SK-N-SH treated with all-trans-retinoic acid at 6 μM for 48 hours (cell line): ENCODE measurements around the gene GNG11.
A peak's percentile ranks its signal among the peaks of the same experiment; 100 is the strongest.

Experiments
- ATAC-seq: fragments of 200-7000 bp; cut with Tn5 transposase; 3 replicates; pipeline ENCODE4 v1.9.1; 2020; ENCODE audit warnings: mild to moderate bottlenecking, moderate library complexity
- ARNTL ChIP-seq: fragments of 450-650 bp; formaldehyde crosslinking; IDR thresholded peaks from 2 replicates; pipeline ENCODE4 v1.5.0; 2020; ENCODE audit warnings: low read depth, mild to moderate bottlenecking, moderate library complexity, borderline replicate concordance
- BACH2 ChIP-seq: fragments of 250-450 bp; sonication (Bioruptor Pico); IDR thresholded peaks from 2 replicates; pipeline ENCODE4 v1.9.0; 2021; ENCODE audit warnings: mild to moderate bottlenecking, borderline replicate concordance
- CREB5 ChIP-seq: fragments of 250-450 bp; sonication (Bioruptor Pico); IDR thresholded peaks from 2 replicates; pipeline ENCODE4 v1.5.1; 2020; ENCODE audit warnings: low read depth, mild to moderate bottlenecking, moderate library complexity
- ESRRG ChIP-seq: fragments of 250-450 bp; sonication (Bioruptor Pico); IDR thresholded peaks from 2 replicates; pipeline ENCODE4 v1.6.1; 2021; ENCODE audit warnings: mild to moderate bottlenecking
- GLIS3 ChIP-seq: fragments of 250-450 bp; sonication (Bioruptor Pico); IDR thresholded peaks from 2 replicates; pipeline ENCODE4 v1.5.0; 2020; ENCODE audit warnings: mild to moderate bottlenecking, moderate library complexity
- ISL1 ChIP-seq: fragments of 250-450 bp; sonication (Bioruptor Pico); IDR thresholded peaks from 2 replicates; pipeline ENCODE4 v2.1.2; 2022; ENCODE audit warnings: mild to moderate bottlenecking, moderate library complexity
- PATZ1 ChIP-seq: fragments of 250-450 bp; sonication (Bioruptor Pico); IDR thresholded peaks from 2 replicates; pipeline ENCODE4 v1.8.0; 2020; ENCODE audit warnings: mild to moderate bottlenecking, moderate library complexity, borderline replicate concordance
- PPARA ChIP-seq: fragments of 250-450 bp; sonication (Bioruptor Pico); IDR thresholded peaks from 2 replicates; pipeline ENCODE4 v1.5.0; 2020; ENCODE audit warnings: mild to moderate bottlenecking, borderline replicate concordance
- RARB ChIP-seq: fragments of 250-450 bp; sonication (Bioruptor Pico); IDR thresholded peaks from 2 replicates; pipeline ENCODE4 v1.8.0; 2021; ENCODE audit warnings: mild to moderate bottlenecking, moderate library complexity
- SNAI2 ChIP-seq: fragments of 250-450 bp; sonication (Bioruptor Pico); IDR thresholded peaks from 2 replicates; pipeline ENCODE4 v1.5.0; 2020; ENCODE audit warnings: mild to moderate bottlenecking, moderate library complexity
- TCF4 ChIP-seq: fragments of 250-450 bp; sonication (Bioruptor Pico); IDR thresholded peaks from 2 replicates; pipeline ENCODE4 v1.8.0; 2021; ENCODE audit warnings: mild to moderate bottlenecking, moderate library complexity, borderline replicate concordance
- TOX ChIP-seq: fragments of 250-450 bp; sonication (Bioruptor Pico); IDR thresholded peaks from 2 replicates; pipeline ENCODE4 v1.8.0; 2021; ENCODE audit warnings: mild to moderate bottlenecking, moderate library complexity, borderline replicate concordance
- TSHZ2 ChIP-seq: fragments of 250-450 bp; sonication (Bioruptor Pico); IDR thresholded peaks from 2 replicates; pipeline ENCODE4 v1.5.0; 2020; ENCODE audit warnings: mild to moderate bottlenecking, moderate library complexity
- ZC3H10 ChIP-seq: fragments of 250-450 bp; sonication (Bioruptor Pico); IDR thresholded peaks from 2 replicates; pipeline ENCODE4 v1.5.1; 2021; ENCODE audit warnings: mild to moderate bottlenecking, moderate library complexity
- ZFP30 ChIP-seq: fragments of 450-650 bp; formaldehyde crosslinking; IDR thresholded peaks from 2 replicates; pipeline ENCODE4 v1.5.0; 2022; ENCODE audit warnings: mild to moderate bottlenecking, moderate library complexity
- ZNF565 ChIP-seq: fragments of 450-650 bp; formaldehyde crosslinking; conservative IDR thresholded peaks from 2 replicates; pipeline ENCODE4 v1.5.0; 2020; ENCODE audit warnings: low read depth, mild to moderate bottlenecking, moderate library complexity
- ZNF70 ChIP-seq: fragments of 450-650 bp; formaldehyde crosslinking; IDR thresholded peaks from 2 replicates; pipeline ENCODE4 v1.5.0; 2020; ENCODE audit warnings: mild to moderate bottlenecking, moderate library complexity
- ZNF8 ChIP-seq: fragments of 450-650 bp; formaldehyde crosslinking; IDR thresholded peaks from 2 replicates; pipeline ENCODE4 v1.5.0; 2020; ENCODE audit warnings: mild to moderate bottlenecking, moderate library complexity
- TF ChIP-seq, protein P1 (sequence below): fragments of 250-450 bp; sonication (Bioruptor Pico); IDR thresholded peaks from 2 replicates; pipeline ENCODE4 v1.8.0; 2021; ENCODE audit warnings: low read depth, mild to moderate bottlenecking, moderate library complexity, borderline replicate concordance
- TF ChIP-seq, protein P2 (sequence below): fragments of 250-450 bp; sonication (Bioruptor Pico); IDR thresholded peaks from 2 replicates; pipeline ENCODE4 v1.5.1; 2021; ENCODE audit warnings: mild to moderate bottlenecking, moderate library complexity

Gene GNG11

GRCh38 chr7:93958651-93959050 lies 37.1 kb downstream of the GNG11 start (continued):
- TF ChIP-seq ESRRG (CRISPR knock-in tag) (no peak), ISL1 (CRISPR knock-in tag) (no peak), PPARA (CRISPR knock-in tag) (no peak), GLIS3 (CRISPR knock-in tag) (no peak), RARB (CRISPR knock-in tag) (no peak), ZFP30 (no peak), SNAI2 (CRISPR knock-in tag) (no peak), CREB5 (no peak)

DNA sequence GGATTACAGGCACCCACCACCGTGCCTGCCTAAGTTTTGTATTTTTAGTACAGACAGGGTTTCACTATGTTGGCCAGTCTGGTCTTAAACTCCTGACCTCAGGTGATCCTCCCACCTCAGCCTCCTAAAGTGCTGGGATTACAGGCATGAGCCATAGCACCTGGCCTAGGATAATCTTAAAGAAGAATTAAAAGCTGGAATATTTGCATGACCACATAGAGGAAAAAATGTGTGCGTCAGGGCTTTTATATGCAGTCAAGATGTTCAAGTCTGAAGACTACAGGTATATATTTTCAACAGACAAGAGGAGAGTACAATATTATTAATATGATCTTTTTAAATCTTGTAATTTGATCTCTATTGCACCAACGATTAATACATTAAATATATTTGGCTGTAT lies 39.5 kb downstream of the GNG11 start:
- TF ChIP-seq PATZ1 (CRISPR knock-in tag) (no peak), TOX (no peak), ZC3H10 (no peak), PPARA (CRISPR knock-in tag) (no peak), TCF4 (CRISPR knock-in tag) (no peak), GLIS3 (CRISPR knock-in tag) (no peak)
- no peak for ATAC-seq

DNA sequence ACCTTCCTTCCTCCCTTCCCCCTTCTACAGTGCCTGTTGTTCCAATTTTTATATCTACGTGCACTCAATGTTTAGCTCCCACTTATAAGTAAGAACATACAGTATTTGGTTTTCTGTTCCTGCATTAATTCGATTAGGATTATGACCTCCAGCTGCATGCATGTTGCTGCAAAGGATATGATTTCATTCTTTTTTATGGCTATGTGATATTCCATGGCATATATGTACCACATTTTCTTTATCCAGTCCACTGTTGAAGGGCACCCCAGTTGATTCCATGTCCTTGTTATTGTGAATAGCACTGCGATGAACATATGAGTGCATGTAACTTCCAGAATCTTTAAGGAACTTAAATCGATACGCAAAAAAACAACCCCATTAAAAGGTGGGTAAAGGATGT lies 42.7 kb downstream of the GNG11 start:
- ATAC-seq = no peak; the same call in 2 of the 3 replicates
- no peak for TF ChIP-seq PATZ1 (CRISPR knock-in tag)
- TF ChIP-seq ZNF70 (CRISPR knock-in tag) = peak; percentile 64
- TF ChIP-seq ZNF8 (CRISPR knock-in tag) = peak; percentile 99
- TF ChIP-seq, all 23 proteins: peak for 2

DNA sequence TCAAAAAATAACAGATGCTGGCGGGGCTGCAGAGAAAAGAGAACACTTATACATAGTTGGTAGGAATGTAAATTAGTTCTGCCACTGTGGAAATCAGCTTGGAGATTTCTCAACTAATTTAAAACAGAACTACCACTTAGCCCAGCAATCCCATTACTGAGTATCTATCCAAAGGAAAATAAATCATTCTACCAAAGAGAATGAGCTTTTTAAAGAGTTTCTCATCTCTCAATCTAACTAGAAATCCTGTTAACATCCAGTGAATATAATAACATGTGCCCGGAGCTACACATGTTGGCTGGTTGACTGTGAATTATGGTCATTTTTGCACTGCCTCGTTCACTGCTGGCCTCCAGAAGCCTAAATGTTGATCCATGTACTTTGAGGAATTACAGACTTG lies 43.3 kb downstream of the GNG11 start:
- TF ChIP-seq TCF4 (CRISPR knock-in tag) = peak; percentile 99
- TF ChIP-seq ARNTL = 0 out of 2 replicates have a peak, but pooled peaks have one; percentile 48
- TF ChIP-seq TSHZ2 (CRISPR knock-in tag) = peak; percentile 99
- TF ChIP-seq ISL1 (CRISPR knock-in tag) = peak; percentile 97
- TF ChIP-seq, protein P1, sequence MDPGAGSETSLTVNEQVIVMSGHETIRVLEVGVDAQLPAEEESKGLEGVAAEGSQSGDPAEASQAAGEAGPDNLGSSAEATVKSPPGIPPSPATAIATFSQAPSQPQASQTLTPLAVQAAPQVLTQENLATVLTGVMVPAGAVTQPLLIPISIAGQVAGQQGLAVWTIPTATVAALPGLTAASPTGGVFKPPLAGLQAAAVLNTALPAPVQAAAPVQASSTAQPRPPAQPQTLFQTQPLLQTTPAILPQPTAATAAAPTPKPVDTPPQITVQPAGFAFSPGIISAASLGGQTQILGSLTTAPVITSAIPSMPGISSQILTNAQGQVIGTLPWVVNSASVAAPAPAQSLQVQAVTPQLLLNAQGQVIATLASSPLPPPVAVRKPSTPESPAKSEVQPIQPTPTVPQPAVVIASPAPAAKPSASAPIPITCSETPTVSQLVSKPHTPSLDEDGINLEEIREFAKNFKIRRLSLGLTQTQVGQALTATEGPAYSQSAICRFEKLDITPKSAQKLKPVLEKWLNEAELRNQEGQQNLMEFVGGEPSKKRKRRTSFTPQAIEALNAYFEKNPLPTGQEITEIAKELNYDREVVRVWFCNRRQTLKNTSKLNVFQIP (CRISPR knock-in tag) = no peak; the same call in 1 of the 2 replicates
- peak; percentile 67; the same call in 1 of the 2 replicates for TF ChIP-seq ZNF565
- no peak for TF ChIP-seq ZNF8 (CRISPR knock-in tag)
- TF ChIP-seq ESRRG (CRISPR knock-in tag) = peak; percentile 48; the same call in 1 of the 2 replicates
- TF ChIP-seq RARB (CRISPR knock-in tag) = no peak
- TF ChIP-seq, protein P2, sequence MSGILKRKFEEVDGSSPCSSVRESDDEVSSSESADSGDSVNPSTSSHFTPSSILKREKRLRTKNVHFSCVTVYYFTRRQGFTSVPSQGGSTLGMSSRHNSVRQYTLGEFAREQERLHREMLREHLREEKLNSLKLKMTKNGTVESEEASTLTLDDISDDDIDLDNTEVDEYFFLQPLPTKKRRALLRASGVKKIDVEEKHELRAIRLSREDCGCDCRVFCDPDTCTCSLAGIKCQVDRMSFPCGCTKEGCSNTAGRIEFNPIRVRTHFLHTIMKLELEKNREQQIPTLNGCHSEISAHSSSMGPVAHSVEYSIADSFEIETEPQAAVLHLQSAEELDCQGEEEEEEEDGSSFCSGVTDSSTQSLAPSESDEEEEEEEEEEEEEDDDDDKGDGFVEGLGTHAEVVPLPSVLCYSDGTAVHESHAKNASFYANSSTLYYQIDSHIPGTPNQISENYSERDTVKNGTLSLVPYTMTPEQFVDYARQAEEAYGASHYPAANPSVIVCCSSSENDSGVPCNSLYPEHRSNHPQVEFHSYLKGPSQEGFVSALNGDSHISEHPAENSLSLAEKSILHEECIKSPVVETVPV (CRISPR knock-in tag) = peak; percentile 93
- peak; percentile 62; the same call in 1 of the 2 replicates for TF ChIP-seq ZNF70 (CRISPR knock-in tag)
- no peak for TF ChIP-seq ZC3H10
- no peak for TF ChIP-seq BACH2 (CRISPR knock-in tag)
- TF ChIP-seq CREB5 = peak; percentile 76
- TF ChIP-seq PPARA (CRISPR knock-in tag) = no peak
- TF ChIP-seq ZFP30 = peak; percentile 40
- peak; percentile 82 for ATAC-seq
